Brain microvascular endothelial cell (primary cell): ENCODE data around the gene FRRS1L.

Source experiments
- DNase-seq: peaks from one replicate; pipeline ENCODE4 v3.0.0-alpha.2; 2020
- H3K27ac ChIP-seq: fragments of 250-450 bp; sonication (Bioruptor Pico); 2 replicates; pipeline ENCODE4 v1.5.1; 2020; ENCODE audit warnings: mild to moderate bottlenecking, moderate library complexity
- H3K27me3 ChIP-seq: fragments of 250-450 bp; sonication (Bioruptor Pico); replicated peaks from 2 replicates; pipeline ENCODE4 v1.5.1; 2020; ENCODE audit warnings: mild to moderate bottlenecking
- H3K36me3 ChIP-seq: fragments of 250-450 bp; sonication (Bioruptor Pico); replicated peaks from 2 replicates; pipeline ENCODE4 v1.5.1; 2020; ENCODE audit warnings: mild to moderate bottlenecking
- H3K4me3 ChIP-seq: 2 replicates; pipeline ENCODE4 v1.5.1; 2011; ENCODE audit warnings: low read depth, mild to moderate bottlenecking, control low read depth, low read length, moderate library complexity
- CTCF ChIP-seq: IDR thresholded peaks from 2 replicates; pipeline ENCODE4 v1.5.1; 2011; ENCODE audit warnings: low read depth, mild to moderate bottlenecking, moderate library complexity, low read length, control low read depth, inconsistent platforms; ENCODE audit errors: missing control alignments
- in situ Hi-C: cut with HindIII; loops from 2 replicates; pipeline ENCODE4 v1.10.0; 2017; ENCODE audit warnings: low sequenced_read_pairs, low pct_ligation_motif_present

The FRRS1L gene

GRCh38 chr9:109097146-109097545 lies 69.9 kb downstream of the FRRS1L start:
- peaks cover 9% of the 10 kb centered on the region for H3K36me3 ChIP-seq
- no peak overlapping the region for H3K4me3 ChIP-seq
- H3K27me3 ChIP-seq, result no peaks in the 10 kb centered on the region
- in situ Hi-C loops, result no loop called here
- H3K27ac ChIP-seq, result no peak overlapping the region
- no peak for DNase-seq
- TF ChIP-seq CTCF, result no peak

GRCh38 chr9:109095321-109095720 lies 71.7 kb downstream of the FRRS1L start:
- H3K27me3 ChIP-seq, result no peaks in the 10 kb centered on the region
- H3K27ac ChIP-seq, result no peak overlapping the region
- no peak for DNase-seq
- H3K36me3 ChIP-seq, result peaks cover 13% of the 10 kb centered on the region
- no peak for TF ChIP-seq CTCF
- in situ Hi-C loops, result no loop called here
- H3K4me3 ChIP-seq, result no peak overlapping the region

- H3K36me3 ChIP-seq, result peaks cover 18% of the 10 kb centered on the region
- no peak for DNase-seq
- H3K27ac ChIP-seq, result no peak overlapping the region
- in situ Hi-C loops, result no loop called here
- no peaks in the 10 kb centered on the region for H3K27me3 ChIP-seq
- H3K4me3 ChIP-seq, result no peak overlapping the region
- TF ChIP-seq CTCF, result no peak
Measured at GRCh38 chr9:109094268-109094667, 72.8 kb downstream of the FRRS1L start.

GRCh38 chr9:109092587-109092986 lies 74.5 kb downstream of the FRRS1L start:
- Histone ChIP-seq H3K27me3 (no peaks in the 10 kb centered on the region), H3K4me3 (no peak overlapping the region), H3K36me3 (peaks cover 19% of the 10 kb centered on the region), H3K27ac (no peak overlapping the region)
- TF ChIP-seq CTCF, result no peak
- DNase-seq, result no peak
- in situ Hi-C loops, result no loop called here

GRCh38 chr9:109092051-109092580 lies 74.9 kb downstream of the FRRS1L start:
- DNase-seq, result no peak
- Histone ChIP-seq H3K27me3 (no peaks in the 10 kb centered on the region), H3K4me3 (no peak overlapping the region), H3K27ac (no peak overlapping the region), H3K36me3 (peaks cover 22% of the 10 kb centered on the region)
- in situ Hi-C loops, result no loop called here
- TF ChIP-seq CTCF, result no peak

GRCh38 chr9:109088221-109088620 lies 78.8 kb downstream of the FRRS1L start:
- H3K27ac ChIP-seq, result no peak overlapping the region
- in situ Hi-C loops, result no loop called here
- TF ChIP-seq CTCF, result no peak
- H3K27me3 ChIP-seq, result no peaks in the 10 kb centered on the region
- no peak for DNase-seq
- H3K36me3 ChIP-seq, result peaks cover 18% of the 10 kb centered on the region
- H3K4me3 ChIP-seq, result no peak overlapping the region
